Amniotic stem cell (primary cell): ENCODE results near the gene MAGI2.

ENCODE experiments used
- DNase-seq: peaks from one replicate; lab custom pipeline; 2025; lab: John Stamatoyannopoulos, UW

Gene MAGI2

DNA sequence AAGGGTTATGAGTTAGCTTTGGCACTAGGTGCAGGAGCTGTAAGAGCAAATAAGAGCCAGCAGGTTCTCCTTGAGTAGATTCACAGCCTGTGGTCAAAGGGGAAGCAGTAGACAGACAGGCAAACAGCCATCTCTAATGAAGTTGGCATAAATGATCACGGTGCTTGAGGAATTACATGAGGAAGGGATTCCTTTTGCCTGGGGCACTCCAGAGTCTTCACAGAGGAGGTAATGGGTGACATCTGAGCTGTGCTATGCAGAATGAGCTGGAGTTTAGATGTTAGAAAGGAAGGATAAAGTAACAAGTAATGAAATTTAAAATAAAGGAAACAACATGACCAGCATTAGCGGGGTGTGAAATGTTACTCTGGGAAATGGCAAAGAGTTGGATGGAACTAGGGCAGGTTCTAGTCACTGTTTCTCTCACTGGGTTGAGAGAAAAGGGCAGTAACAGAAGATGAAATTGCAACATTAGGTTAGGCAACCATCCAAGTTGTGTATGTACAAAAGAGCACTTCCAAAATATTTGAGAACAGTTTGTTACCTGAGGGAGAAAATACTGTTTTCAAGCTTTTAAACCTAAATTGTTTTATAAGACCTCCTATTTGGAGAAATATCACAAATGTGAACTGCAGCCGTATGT, 1041.1 kb downstream of the MAGI2 start:
- no peak for DNase-seq

- no peak for DNase-seq
Measured at GRCh38 chr7:78407031-78407430, 1046.4 kb downstream of the MAGI2 start.

DNA sequence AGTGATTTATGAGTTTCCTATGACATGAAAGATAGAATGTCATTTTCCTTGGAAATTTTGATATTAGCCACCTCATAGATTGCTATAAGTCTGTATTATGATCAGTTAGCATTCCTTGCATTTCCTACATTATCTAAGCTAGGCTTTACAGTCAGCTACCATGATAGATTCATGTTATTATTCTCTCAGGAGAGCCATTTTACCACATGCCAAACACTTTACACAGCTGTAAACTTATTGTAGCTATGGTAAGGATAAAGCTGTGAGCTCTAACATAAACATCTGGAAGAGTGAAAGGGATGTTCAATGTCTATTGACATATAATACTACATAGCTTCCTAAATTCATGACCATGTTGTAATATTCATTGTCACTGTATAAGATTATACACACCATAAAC, 1046.9 kb downstream of the MAGI2 start:
- no peak for DNase-seq

DNA sequence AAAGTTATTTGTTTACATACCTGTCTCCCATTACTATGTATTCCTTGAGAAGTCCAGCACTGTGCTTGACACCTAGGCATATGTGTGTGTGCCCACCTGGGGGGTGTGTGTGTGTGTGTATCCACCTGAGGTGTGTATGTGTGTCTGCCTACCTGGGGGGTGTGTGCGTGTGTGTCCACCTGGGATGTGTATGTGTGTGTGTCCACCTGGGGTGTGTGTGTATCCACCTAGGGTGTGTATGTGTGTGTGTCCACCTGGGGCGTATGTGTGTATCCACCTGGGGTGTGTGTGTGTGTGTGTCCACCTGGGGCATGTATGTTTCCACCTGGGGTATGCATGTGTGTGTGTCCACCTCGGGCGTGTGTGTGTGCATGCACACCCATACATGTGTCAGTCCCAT, 1051.4 kb downstream of the MAGI2 start:
- no peak for DNase-seq

DNA sequence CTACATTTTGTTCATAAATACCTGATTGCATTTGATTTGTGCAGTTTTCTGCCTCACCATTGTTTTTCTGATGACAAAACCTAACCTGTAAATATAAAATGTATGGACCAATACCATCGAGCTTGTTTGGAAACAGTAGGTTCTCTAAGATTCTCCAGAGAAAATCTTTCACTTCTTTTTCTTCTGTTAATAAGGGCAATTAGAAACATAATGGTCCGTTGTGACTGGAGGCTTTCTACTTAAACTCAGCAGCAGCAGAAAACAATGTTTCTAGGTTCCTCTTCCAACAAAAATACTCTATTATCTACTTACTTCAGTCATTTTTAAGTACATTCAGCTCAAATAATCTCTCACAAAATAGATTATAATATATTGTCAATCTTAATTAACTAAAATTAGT, 1053.4 kb downstream of the MAGI2 start:
- DNase-seq: no peak

GRCh38 chr7:78399033-78399769, 1054.3 kb downstream of the MAGI2 start:
- DNase-seq: no peak

DNA sequence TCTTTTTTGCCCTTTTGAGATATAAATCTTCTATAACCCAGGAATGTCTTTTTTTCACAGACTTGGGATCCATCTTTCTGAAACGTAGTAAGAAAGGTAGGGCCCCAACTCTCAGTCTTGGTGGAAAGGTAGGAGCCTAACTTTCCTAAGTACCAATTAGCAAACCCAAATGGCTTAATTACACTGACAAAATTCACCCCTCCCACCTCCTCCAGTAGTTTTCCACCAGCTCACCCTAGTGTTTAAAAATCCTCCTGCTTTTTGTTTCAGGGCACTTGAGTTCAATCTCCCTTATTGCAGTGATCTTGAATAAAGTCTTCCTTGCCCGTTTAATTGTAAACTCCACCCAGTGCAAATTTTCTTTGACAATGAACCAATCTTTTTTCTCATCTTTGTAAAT, 1054.9 kb downstream of the MAGI2 start:
- no peak for DNase-seq

GRCh38 chr7:78398081-78398480, 1055.4 kb downstream of the MAGI2 start:
- no peak for DNase-seq

DNA sequence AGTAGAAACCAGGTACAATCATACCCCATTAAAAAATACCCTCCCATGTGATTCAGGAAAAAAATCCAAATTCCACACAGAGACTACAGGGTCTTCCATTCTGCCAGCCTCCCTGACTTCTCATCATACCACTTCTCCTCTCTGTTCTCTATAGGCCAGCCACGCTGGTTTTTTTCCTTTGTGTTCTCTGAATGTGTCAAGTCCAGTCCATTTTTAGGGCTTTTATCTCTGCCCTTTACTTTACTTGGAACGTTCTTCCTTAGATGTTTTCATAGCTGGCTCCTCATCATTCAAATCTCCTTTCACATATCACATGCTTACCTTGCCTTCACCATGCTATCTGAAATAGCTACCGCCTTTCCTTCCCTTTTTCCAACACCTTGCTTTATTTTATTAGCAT, 1057.3 kb downstream of the MAGI2 start:
- DNase-seq: no peak

GRCh38 chr7:78395298-78396036, 1058.0 kb downstream of the MAGI2 start:
- DNase-seq: no peak

- no peak for DNase-seq
Measured at GRCh38 chr7:78389022-78389421, 1064.4 kb downstream of the MAGI2 start.

- no peak for DNase-seq
Measured at GRCh38 chr7:78386520-78386919, 1066.9 kb downstream of the MAGI2 start.

GRCh38 chr7:78383096-78383880, 1070.2 kb downstream of the MAGI2 start:
- no peak for DNase-seq

DNA sequence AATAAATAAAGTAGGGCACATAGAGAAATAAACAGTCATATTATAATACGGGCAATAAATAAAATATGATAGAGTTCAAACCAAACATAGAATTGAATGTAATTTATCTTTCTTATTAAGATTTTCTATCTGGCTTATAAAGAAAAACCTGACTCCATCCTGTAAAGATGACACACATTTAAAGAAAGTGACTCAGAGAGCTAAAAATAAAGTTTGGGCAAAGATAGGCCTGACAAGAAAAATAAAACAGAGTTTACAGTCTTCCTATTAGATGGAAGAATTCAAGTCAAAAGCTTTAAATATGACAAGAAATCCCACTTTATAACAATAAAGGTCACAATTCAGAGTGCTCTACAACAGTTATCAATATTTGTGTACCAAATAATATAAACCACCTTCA, 1074.3 kb downstream of the MAGI2 start:
- DNase-seq: peak; percentile 20

GRCh38 chr7:78377532-78377931, 1075.9 kb downstream of the MAGI2 start:
- no peak for DNase-seq

DNA sequence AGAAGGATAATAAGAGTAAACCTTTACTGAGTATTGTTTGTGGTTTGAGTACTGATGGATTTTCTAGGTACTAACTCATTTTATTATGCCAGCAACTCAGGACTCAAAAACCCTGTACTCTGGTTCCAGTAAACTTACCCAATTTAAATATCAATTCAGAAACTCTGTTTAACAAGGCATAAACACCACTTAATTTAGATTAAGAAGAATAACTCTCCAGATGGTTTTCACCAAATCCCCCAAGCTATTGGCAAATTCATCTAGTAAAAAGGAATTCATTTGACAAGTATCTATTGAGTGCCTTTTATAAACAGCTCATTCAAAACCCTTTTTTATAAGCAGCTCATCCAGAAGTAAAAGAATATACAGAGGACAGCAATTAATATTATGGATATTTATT, 1082.5 kb downstream of the MAGI2 start:
- DNase-seq: no peak

- DNase-seq: no peak
Measured at GRCh38 chr7:78368771-78369170, 1084.7 kb downstream of the MAGI2 start.

DNA sequence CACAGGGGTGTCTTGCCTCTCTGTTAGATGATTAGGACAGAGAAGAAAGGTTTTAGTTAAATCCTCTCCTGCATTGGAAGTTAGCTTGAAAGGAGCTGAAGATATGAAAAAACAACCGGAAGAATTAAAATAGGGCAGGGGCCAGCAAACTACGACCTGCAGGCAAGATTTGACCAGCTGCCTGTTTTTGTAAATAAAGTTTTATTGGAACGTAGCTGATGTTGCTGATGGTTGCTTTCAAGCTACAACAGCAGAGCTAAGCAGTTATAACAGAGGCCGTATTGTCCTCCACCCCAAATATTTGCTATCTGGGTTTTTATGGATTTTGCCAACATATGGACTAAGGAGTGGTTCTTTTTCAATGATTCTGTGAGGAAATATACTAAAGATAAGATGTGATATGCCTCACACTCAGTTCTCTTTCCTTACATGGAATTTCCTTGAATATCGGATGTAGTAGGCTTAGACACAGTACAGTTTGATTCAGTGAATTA, 1086.1 kb downstream of the MAGI2 start:
- DNase-seq: no peak

DNA sequence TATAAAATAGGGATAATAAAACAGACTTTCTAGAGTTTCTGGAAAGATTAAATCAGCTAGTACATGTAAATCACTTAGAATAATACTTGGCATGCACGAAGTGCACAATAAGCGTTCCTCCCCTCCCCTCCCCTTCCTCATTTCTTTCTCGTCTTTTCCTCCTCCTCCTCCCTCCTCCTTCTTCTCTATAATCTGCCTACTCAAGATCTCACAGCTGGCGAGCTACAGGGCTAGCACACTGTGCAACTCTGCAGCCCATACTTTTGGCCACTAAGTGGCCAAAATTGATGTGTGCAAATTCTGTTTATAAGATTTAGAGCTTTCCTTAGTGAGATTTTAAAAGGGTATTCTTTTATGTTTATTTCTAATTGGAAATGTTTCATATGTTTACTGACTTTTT, 1089.6 kb downstream of the MAGI2 start:
- DNase-seq: no peak

DNA sequence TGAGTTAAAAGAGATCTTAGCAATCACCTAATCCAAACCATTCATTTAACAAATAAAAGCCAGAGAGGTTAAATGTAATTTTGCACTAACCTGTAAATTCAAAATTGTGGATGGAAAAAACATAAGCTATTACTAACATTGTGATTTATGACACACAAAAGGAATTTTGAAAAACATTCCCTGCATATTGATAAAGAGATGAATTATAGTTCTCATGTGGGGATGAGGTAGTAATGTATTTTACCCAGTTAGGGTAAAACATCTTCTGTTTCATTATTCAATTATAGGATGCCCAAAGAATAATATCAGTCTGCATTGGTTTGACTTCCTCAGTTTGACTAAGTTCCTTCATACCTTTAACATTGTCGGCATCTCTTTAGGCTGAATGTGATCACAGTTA, 1093.6 kb downstream of the MAGI2 start:
- no peak for DNase-seq

DNA sequence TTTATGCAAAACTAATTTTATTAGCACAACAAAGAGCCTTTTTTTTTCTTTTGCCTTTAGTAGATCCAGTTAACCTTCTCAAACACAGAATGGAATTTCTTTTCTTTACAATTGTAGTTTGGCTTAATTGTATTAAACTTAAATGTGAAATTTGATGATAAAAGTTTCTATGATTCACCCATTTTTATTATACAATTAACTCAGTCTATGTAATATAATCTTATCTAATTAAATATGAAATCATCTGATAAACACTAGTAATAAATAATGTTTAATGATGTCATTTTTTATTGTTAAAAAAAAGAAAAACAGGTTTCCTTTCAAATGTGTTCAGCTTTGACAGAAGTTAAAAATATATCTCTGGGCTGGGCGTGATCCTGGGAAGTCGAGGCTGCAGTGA, 1095.8 kb downstream of the MAGI2 start:
- no peak for DNase-seq

DNA sequence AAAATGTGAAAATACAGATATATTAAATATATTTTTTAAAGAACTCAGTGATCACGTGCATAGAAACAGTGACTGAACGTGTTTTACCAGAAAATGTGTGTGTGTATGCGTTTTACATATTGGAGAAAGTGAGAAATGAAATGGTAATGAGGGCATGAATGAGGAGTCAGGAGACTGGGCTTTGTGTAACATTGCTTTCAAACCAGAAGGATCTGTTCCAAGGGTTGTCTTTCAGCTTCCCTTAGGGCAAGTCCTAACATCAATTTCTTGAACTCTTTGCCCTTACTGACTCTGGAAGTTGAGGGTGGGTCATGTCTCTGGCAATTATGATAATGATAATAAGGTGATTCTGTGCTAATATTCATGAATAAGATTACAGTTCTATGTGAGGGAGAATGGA, 1097.6 kb downstream of the MAGI2 start:
- DNase-seq: no peak
